WTC11 (cell line): ENCODE results near the gene MECR.
"Not testable (repeated sequence)": the region's sequence is repeated elsewhere in the genome, so short reads cannot be mapped to it uniquely, and the experiment has no call there.

Source experiments
- CREB1 ChIP-seq: sonication (generic); formaldehyde crosslinking; IDR thresholded peaks from 2 replicates; pipeline ENCODE4 v1.8.0; 2023; ENCODE audit warnings: mild to moderate bottlenecking, missing genetic modification reagents
- CREM ChIP-seq: sonication (generic); formaldehyde crosslinking; IDR thresholded peaks from 2 replicates; pipeline ENCODE4 v1.8.1; 2022; ENCODE audit warnings: mild to moderate bottlenecking, missing genetic modification reagents, moderate library complexity
- JUN ChIP-seq: sonication (generic); formaldehyde crosslinking; IDR thresholded peaks from 2 replicates; pipeline ENCODE4 v1.8.0; 2023; ENCODE audit warnings: mild to moderate bottlenecking, missing genetic modification reagents
- NR3C1 ChIP-seq: sonication (generic); formaldehyde crosslinking; conservative IDR thresholded peaks from 2 replicates; pipeline ENCODE4 v1.8.1; 2023; ENCODE audit warnings: low read depth, mild to moderate bottlenecking, missing genetic modification reagents
- SMAD4 ChIP-seq: sonication (generic); formaldehyde crosslinking; IDR thresholded peaks from 2 replicates; pipeline ENCODE4 v1.8.0; 2022; ENCODE audit warnings: mild to moderate bottlenecking, missing genetic modification reagents
- TF ChIP-seq, protein P1 (sequence below): fragments of 200-600 bp; IDR thresholded peaks from 2 replicates; pipeline ENCODE4 v1.8.0; 2022; ENCODE audit warnings: antibody characterized with exemption
- TF ChIP-seq, protein P2 (sequence below): fragments of 250-450 bp; sonication (Bioruptor Pico); IDR thresholded peaks from 2 replicates; pipeline ENCODE4 v1.9.0; 2021; ENCODE audit warnings: moderate library complexity, mild to moderate bottlenecking, inconsistent platforms, borderline replicate concordance

DNA sequence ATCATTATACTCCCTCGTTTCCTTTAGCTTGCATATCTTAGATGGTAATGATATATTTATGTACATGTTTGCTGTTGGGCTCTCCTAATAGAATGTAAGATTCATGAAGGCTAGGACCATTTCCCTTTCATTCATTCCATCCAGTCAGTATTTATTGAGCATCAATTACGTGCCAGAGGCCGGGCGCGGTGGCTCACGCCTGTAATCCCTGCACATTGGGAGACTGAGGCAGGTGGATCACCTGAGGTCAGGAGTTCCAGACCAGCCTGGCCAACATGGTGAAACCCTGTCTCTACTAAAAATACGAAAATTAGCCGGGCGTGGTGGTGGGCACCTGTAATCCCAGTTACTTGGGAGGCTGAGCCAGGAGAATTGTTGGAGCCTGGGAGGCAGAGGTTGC is 4.1 kb upstream of the MECR start:
- TF ChIP-seq CREM; SMAD4; JUN (CRISPR knock-in tag); NR3C1 (CRISPR knock-in tag); CREB1: not testable (repeated sequence)
- TF ChIP-seq, protein P1, sequence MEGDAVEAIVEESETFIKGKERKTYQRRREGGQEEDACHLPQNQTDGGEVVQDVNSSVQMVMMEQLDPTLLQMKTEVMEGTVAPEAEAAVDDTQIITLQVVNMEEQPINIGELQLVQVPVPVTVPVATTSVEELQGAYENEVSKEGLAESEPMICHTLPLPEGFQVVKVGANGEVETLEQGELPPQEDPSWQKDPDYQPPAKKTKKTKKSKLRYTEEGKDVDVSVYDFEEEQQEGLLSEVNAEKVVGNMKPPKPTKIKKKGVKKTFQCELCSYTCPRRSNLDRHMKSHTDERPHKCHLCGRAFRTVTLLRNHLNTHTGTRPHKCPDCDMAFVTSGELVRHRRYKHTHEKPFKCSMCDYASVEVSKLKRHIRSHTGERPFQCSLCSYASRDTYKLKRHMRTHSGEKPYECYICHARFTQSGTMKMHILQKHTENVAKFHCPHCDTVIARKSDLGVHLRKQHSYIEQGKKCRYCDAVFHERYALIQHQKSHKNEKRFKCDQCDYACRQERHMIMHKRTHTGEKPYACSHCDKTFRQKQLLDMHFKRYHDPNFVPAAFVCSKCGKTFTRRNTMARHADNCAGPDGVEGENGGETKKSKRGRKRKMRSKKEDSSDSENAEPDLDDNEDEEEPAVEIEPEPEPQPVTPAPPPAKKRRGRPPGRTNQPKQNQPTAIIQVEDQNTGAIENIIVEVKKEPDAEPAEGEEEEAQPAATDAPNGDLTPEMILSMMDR, result not testable (repeated sequence)
- TF ChIP-seq, protein P2, sequence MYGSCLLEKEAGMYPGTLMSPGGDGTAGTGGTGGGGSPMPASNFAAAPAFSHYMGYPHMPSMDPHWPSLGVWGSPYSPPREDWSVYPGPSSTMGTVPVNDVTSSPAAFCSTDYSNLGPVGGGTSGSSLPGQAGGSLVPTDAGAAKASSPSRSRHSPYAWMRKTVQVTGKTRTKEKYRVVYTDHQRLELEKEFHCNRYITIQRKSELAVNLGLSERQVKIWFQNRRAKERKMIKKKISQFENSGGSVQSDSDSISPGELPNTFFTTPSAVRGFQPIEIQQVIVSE (CRISPR knock-in tag), result not testable (repeated sequence)
